GM12878 (cell line): ENCODE data around the gene RERGL.

Source experiments
- ATF2 ChIP-seq: IDR thresholded peaks from 2 replicates; pipeline ENCODE4 v1.6.1; 2012; ENCODE audit warnings: low read length, inconsistent platforms
- ATF3 ChIP-seq: IDR thresholded peaks from 2 replicates; pipeline ENCODE4 v1.6.1; 2011; ENCODE audit warnings: low read depth, mild to moderate bottlenecking, low read length, moderate library complexity, borderline replicate concordance; ENCODE audit errors: extremely low read depth
- CEBPB ChIP-seq, 2 experiments: fragments of 150-350 bp in 1 of 2; IDR thresholded peaks; 2 replicates each; pipeline ENCODE4 v1.6.1; 2012 to 2014; ENCODE audit warnings: low read depth in 2 of 2, low read length in 2 of 2, borderline replicate concordance in 1 of 2, inconsistent platforms in 1 of 2
- CHD2 ChIP-seq: IDR thresholded peaks from 2 replicates; pipeline ENCODE4 v1.6.1; 2011; ENCODE audit warnings: low read depth, low read length, improper control_type of control experiment, borderline replicate concordance
- ELK1 ChIP-seq: IDR thresholded peaks from 2 replicates; pipeline ENCODE4 v1.6.1; 2012; ENCODE audit warnings: low read depth, low read length, improper control_type of control experiment
- ETV6 ChIP-seq, 2 experiments: fragments of 450-650 bp in 1 of 2; IDR thresholded peaks in 1 of 2; conservative IDR thresholded peaks in 1 of 2; 2 replicates each; pipeline ENCODE4 v1.6.1; 2014; ENCODE audit warnings: antibody characterized with exemption in 1 of 2, borderline replicate concordance in 1 of 2, low read depth in 1 of 2, mild to moderate bottlenecking in 1 of 2, moderate library complexity in 1 of 2
- FOXK2 ChIP-seq: fragments of 450-650 bp; IDR thresholded peaks from 2 replicates; pipeline ENCODE4 v1.6.1; 2017; ENCODE audit warnings: mild to moderate bottlenecking, moderate library complexity
- HDAC6 ChIP-seq: fragments of 200-600 bp; sonication (generic); IDR thresholded peaks from one replicate; pipeline ENCODE4 v1.8.0; 2017; ENCODE audit warnings: antibody characterized with exemption; ENCODE audit not compliant: unreplicated experiment
- SUPT20H ChIP-seq: IDR thresholded peaks from 2 replicates; pipeline ENCODE4 v1.6.1; 2011; ENCODE audit warnings: low read depth, mild to moderate bottlenecking, low read length, moderate library complexity, borderline replicate concordance; ENCODE audit not compliant: control insufficient read depth
- ZNF274 ChIP-seq: IDR thresholded peaks from one replicate; pipeline ENCODE4 v1.8.0; 2011; ENCODE audit not compliant: insufficient read length, insufficient read depth
- TF ChIP-seq, protein P1 (sequence below): IDR thresholded peaks from 2 replicates; pipeline ENCODE4 v1.6.1; 2012; ENCODE audit warnings: low read depth, low read length, improper control_type of control experiment
- TF ChIP-seq, protein P2 (sequence below): IDR thresholded peaks from 2 replicates; pipeline ENCODE4 v1.6.1; 2012; ENCODE audit warnings: mild to moderate bottlenecking, low read depth, low read length
- TF ChIP-seq, protein P3 (sequence below), 3 experiments: IDR thresholded peaks in 2 of 3; conservative IDR thresholded peaks in 1 of 3; 2 replicates each; pipeline ENCODE4 v1.5.1; 2011; ENCODE audit warnings: low read depth in 3 of 3, low read length in 3 of 3, mild to moderate bottlenecking in 3 of 3, control low read depth in 2 of 3, moderate library complexity in 2 of 3, inconsistent platforms in 1 of 3, mixed read lengths in 1 of 3; ENCODE audit not compliant: control insufficient read depth in 2 of 3, insufficient read depth in 1 of 3; ENCODE audit errors: extremely low read depth in 1 of 3

DNA sequence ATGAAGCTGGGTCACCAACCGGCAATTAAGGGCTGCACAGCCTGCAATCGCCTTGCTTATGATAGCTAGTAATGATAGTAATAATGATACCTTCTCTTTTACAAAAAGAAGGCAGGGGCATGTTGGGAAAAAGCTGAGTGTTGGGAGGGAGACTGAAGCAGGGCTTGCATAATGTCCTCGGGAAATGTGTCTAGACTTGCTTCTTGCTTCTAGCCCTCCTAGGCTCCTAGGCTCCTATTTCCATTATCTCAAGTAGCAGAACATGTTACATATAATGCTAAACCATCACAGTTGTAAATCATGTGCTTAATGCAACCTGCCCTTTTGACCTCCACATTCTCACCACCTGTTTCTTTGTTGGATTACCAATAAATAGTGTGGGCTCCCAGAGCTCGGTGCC is 18.7 kb downstream of the RERGL start:
- TF ChIP-seq, protein P1, sequence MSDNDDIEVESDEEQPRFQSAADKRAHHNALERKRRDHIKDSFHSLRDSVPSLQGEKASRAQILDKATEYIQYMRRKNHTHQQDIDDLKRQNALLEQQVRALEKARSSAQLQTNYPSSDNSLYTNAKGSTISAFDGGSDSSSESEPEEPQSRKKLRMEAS, result no peak
- TF ChIP-seq SUPT20H (no peak), ELK1 (no peak), ATF2 (no peak), HDAC6 (no peak), ZNF274 (no peak), FOXK2 (no peak), ATF3 (no peak), CHD2 (no peak), ETV6 (conservative IDR thresholded peaks at IDR 0.05 in 1 of 2, IDR thresholded peaks at IDR 0.05 in 1 of 2; ENCODE audit: borderline replicate concordance in 1 of 2, low read depth in 1 of 2) (no peak), CEBPB (IDR thresholded peaks at IDR 0.05; ENCODE audit: borderline replicate concordance in 1 of 2, low read depth in 2 of 2, low read length in 2 of 2) (no peak)
- TF ChIP-seq, protein P2, sequence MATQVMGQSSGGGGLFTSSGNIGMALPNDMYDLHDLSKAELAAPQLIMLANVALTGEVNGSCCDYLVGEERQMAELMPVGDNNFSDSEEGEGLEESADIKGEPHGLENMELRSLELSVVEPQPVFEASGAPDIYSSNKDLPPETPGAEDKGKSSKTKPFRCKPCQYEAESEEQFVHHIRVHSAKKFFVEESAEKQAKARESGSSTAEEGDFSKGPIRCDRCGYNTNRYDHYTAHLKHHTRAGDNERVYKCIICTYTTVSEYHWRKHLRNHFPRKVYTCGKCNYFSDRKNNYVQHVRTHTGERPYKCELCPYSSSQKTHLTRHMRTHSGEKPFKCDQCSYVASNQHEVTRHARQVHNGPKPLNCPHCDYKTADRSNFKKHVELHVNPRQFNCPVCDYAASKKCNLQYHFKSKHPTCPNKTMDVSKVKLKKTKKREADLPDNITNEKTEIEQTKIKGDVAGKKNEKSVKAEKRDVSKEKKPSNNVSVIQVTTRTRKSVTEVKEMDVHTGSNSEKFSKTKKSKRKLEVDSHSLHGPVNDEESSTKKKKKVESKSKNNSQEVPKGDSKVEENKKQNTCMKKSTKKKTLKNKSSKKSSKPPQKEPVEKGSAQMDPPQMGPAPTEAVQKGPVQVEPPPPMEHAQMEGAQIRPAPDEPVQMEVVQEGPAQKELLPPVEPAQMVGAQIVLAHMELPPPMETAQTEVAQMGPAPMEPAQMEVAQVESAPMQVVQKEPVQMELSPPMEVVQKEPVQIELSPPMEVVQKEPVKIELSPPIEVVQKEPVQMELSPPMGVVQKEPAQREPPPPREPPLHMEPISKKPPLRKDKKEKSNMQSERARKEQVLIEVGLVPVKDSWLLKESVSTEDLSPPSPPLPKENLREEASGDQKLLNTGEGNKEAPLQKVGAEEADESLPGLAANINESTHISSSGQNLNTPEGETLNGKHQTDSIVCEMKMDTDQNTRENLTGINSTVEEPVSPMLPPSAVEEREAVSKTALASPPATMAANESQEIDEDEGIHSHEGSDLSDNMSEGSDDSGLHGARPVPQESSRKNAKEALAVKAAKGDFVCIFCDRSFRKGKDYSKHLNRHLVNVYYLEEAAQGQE, result no peak
- TF ChIP-seq, protein P3, sequence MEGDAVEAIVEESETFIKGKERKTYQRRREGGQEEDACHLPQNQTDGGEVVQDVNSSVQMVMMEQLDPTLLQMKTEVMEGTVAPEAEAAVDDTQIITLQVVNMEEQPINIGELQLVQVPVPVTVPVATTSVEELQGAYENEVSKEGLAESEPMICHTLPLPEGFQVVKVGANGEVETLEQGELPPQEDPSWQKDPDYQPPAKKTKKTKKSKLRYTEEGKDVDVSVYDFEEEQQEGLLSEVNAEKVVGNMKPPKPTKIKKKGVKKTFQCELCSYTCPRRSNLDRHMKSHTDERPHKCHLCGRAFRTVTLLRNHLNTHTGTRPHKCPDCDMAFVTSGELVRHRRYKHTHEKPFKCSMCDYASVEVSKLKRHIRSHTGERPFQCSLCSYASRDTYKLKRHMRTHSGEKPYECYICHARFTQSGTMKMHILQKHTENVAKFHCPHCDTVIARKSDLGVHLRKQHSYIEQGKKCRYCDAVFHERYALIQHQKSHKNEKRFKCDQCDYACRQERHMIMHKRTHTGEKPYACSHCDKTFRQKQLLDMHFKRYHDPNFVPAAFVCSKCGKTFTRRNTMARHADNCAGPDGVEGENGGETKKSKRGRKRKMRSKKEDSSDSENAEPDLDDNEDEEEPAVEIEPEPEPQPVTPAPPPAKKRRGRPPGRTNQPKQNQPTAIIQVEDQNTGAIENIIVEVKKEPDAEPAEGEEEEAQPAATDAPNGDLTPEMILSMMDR (IDR thresholded peaks at IDR 0.05 in 2 of 3, conservative IDR thresholded peaks at IDR 0.05 in 1 of 3; ENCODE audit: control insufficient read depth in 2 of 3, extremely low read depth in 1 of 3, insufficient read depth in 1 of 3, low read depth in 3 of 3, low read length in 3 of 3), result no peak
